ENCODE measurements around the gene IP6K1.
"Not testable (repeated sequence)": the region's sequence is repeated elsewhere in the genome, so short reads cannot be mapped to it uniquely, and the experiment has no call there.

The IP6K1 gene

DNA sequence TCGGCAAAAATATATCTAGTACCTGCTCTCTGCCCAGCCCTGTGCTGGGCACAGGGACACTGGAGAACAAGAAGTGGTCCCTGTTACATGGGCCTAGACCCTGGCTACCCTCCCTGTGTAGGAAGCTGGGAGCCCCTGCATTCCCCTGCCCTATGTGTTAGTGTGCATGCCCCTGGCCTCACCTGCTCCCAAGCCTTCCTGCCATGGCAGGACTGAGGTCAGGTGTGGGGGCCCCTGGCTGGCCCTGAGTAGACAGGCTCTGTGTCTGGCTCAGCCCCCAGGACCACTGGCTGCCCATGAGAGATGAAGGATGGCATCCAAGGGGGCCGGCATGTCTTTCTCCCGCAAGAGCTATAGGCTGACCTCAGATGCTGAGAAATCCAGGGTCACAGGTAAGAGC, 95.5 kb downstream of the IP6K1 start:
- in situ Hi-C loops (cut with MboI; ENCODE audit: low sequenced_read_pairs): not testable (repeated sequence)

- in situ Hi-C loops (cut with MboI; ENCODE audit: low sequenced_read_pairs): not testable (repeated sequence)
Observed at GRCh38 chr3:49689908-49690624, 96.3 kb downstream of the IP6K1 start.

- in situ Hi-C loops (cut with MboI; ENCODE audit: low sequenced_read_pairs): no loop called here
Observed at GRCh38 chr3:49689046-49689907, 97.1 kb downstream of the IP6K1 start, which contains the start of the genes MST1 and RNF123. MST1 (minus strand) TSS chr3:49689474; CDS start chr3:49688691, 783 bp downstream. RNF123 (plus strand) TSS chr3:49689557; CDS start chr3:49691166, 1,609 bp downstream.

GRCh38 chr3:49688338-49689045, 97.8 kb downstream of the IP6K1 start:
- in situ Hi-C loops (cut with MboI; ENCODE audit: low sequenced_read_pairs): not testable (repeated sequence)

DNA sequence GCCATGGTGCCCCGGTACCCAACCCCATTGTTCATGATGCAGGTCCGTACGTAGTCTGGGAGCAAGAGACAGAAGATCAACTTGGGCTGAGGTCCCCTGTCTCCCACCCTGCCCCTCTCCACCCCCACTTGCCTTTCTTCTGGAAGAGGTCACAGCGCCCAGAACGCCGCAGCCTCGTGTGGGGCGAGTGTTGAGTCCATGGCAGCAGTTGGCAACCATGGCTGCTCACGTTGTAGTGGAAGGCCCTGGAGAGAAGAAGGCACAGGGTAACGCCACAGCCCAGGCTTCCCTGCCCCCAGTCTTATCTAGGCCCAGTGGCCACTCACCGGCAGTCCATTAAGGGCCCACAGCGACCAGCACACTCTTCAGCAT, 98.9 kb downstream of the IP6K1 start:
- in situ Hi-C loops (cut with MboI; ENCODE audit: low sequenced_read_pairs): not testable (repeated sequence)

DNA sequence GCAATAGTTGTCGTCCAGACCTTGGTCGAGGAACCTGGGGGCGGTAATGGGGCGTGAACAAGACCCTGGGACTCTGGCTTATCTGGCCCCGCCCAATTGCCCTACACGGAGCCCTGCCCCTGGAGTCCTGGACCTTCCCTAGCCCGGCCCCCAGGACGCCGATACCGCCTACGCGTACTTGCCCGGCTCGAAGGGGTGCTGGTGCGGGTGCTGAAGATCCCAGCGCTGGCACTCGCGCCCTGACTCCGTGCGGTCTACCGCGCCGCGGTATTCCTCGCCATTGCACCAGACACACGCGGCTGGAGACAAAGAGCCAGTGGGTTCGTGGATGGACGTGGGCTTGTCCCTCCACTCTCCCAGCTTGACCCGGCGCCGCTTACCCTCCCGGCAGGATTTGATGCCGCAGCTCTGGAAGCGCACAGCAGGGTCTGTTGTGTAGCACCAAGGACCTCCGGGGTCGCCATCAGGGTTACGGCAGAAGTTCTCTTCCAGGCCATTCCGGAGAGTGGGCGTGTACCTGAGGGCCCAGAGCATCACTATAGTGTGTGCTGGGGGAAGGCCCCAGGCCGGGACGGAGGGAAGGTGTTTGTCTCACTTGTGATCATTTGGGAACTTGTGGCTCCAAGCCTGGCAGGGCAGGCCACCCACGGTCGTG, 99.4 kb downstream of the IP6K1 start:
- in situ Hi-C loops (cut with MboI; ENCODE audit: low sequenced_read_pairs): not testable (repeated sequence)

DNA sequence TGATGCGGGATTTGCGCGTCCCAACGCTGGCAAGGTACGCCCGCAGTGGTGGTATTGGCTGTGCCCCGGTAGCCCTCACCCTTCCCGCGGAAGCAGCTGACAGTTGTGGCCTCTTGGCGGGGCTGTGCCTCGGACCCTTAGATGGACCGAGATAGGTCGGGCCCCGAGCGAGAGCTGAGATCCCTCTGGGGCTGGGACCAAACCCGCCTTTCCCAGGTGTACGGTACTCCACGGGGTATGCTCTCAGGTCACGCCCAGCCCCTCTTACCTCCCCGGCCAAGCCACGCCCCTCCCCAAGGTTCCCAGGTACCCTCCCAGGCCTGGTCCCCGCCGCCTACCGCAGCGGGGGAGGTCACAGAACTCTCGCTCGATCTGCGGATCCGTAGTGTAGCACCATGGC, 100.0 kb downstream of the IP6K1 start:
- in situ Hi-C loops (cut with MboI; ENCODE audit: low sequenced_read_pairs): not testable (repeated sequence)

GRCh38 chr3:49685846-49686245, 100.5 kb downstream of the IP6K1 start:
- in situ Hi-C loops (cut with MboI; ENCODE audit: low sequenced_read_pairs): not testable (repeated sequence)

- in situ Hi-C loops (cut with MboI; ENCODE audit: low sequenced_read_pairs): not testable (repeated sequence)
Observed at GRCh38 chr3:49685103-49685502, 101.2 kb downstream of the IP6K1 start.

DNA sequence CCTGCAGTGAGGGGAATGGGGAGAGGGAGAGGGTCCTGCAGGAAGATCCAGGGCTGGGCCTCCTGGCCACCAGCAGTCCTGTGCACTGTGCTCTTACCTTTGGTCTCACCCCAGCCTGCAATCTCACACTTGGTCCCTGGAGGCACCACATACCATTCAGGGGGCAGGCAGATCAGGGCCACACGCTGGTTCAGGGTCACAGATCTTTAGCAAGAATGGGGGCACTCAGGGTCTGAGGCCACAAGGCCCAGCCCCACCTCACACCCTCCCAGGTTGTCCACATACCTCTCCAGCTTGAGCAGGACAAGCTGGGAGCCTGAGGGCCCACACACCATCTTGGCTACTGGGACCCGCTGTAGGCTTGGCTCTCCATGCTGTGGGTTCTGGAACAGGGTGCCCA, 101.9 kb downstream of the IP6K1 start:
- in situ Hi-C loops (cut with MboI; ENCODE audit: low sequenced_read_pairs): not testable (repeated sequence)

DNA sequence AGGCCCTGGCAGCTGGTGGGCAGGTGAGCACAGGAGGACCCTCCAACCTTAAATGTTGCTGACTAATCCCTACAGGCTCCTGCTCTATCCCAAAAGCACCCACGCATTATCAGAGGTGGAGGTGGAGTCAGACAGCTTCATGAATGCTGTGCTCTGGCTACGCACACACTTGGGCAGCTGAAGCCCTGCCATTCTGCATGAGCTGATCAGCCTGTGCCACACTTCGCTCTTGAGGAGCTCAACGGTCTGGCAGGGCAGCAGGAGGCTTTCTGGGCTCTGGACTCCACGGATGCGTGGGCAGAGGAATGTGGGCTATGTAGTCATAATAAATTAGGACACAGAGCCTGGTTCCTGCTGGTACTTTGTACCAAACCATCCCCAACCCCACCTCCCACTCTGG, 103.2 kb downstream of the IP6K1 start:
- in situ Hi-C loops (cut with MboI; ENCODE audit: low sequenced_read_pairs): no loop called here

DNA sequence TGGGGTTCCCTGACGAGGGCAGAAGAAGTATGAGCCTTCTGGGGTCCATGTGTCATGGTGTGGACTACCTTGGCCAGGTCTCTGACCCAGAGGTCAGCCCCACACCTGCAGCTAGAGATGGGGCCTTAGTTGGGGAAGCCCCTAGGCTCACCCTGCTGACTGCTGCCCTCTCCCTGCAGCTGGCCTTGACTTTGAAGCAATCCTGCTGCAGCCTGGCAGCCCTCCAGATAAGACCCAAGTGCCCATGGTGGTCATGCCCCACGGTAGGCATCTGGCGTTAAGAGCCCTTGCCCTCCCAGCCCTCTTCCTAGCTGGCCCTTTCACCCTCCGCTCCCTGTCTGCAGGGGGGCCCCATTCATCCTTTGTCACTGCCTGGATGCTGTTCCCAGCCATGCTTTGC, 104.8 kb downstream of the IP6K1 start:
- in situ Hi-C loops (cut with MboI; ENCODE audit: low sequenced_read_pairs): no loop called here

- in situ Hi-C loops (cut with MboI; ENCODE audit: low sequenced_read_pairs): no loop called here
Observed at GRCh38 chr3:49681232-49681522, 105.2 kb downstream of the IP6K1 start.

GRCh38 chr3:49680493-49681231, 105.7 kb downstream of the IP6K1 start:
- in situ Hi-C loops (cut with MboI; ENCODE audit: low sequenced_read_pairs): no loop called here

GRCh38 chr3:49675912-49676311, 110.4 kb downstream of the IP6K1 start:
- in situ Hi-C loops (cut with MboI; ENCODE audit: low sequenced_read_pairs): no loop called here

GRCh38 chr3:49674497-49674983, 111.8 kb downstream of the IP6K1 start:
- in situ Hi-C loops (cut with MboI; ENCODE audit: low sequenced_read_pairs): no loop called here

Measured in HL-60/S4 treated with retinoic acid at 250 ng/mL for 4 days and 3 days (cell line).